Large intestine (tissue), 3 donors: Measurements from ENCODE around the gene BIRC7. TPM values are rescaled to one million over a fixed set of nuclear protein-coding genes. Genes with fewer than 3 reads are reported as not detected.

Source experiments
- DNase-seq, 2 donors: peaks; one replicate each; pipeline versions ENCODE4 v3.0.0 to v3.0.0-alpha.2; 2013
- H3K27ac ChIP-seq: one replicate; pipeline ENCODE4 v1.5.1; 2013; ENCODE audit warnings: low read length
- H3K27me3 ChIP-seq: 2 replicates; pipeline ENCODE4 v1.6.1; 2013; ENCODE audit warnings: low read length; ENCODE audit not compliant: control insufficient read depth, insufficient read depth
- H3K36me3 ChIP-seq: 2 replicates; pipeline ENCODE4 v1.6.1; 2013; ENCODE audit warnings: low read length; ENCODE audit not compliant: control insufficient read depth, insufficient read depth
- H3K4me1 ChIP-seq: one replicate; pipeline ENCODE4 v1.6.1; 2013; ENCODE audit warnings: low read length; ENCODE audit not compliant: control insufficient read depth, insufficient read depth
- H3K4me3 ChIP-seq: one replicate; pipeline ENCODE4 v1.5.1; 2013; ENCODE audit warnings: low read length
- H3K9me3 ChIP-seq: one replicate; pipeline ENCODE4 v1.6.1; 2013; ENCODE audit warnings: mild to moderate bottlenecking, low read depth, low read length, moderate library complexity; ENCODE audit not compliant: control insufficient read depth
- WGBS: methylation state at CpG from one replicate; pipeline ENCODE4 v1.1.5; 2013; ENCODE audit warnings: low lambda C conversion rate; ENCODE audit not compliant: insufficient coverage; 5-methylcytosine and 5-hydroxymethylcytosine counted together
- polyA plus RNA-seq: library from polyadenylated mRNA; unstranded; fragments of 120-200 nt; gene quantifications from one replicate; pipeline ENCODE4 v1.2.1, GENCODE V29; 2013

Gene BIRC7
- polyA plus RNA-seq, 1 donor: 2.6 TPM

GRCh38 chr20:63273635-63274380, 38.1 kb downstream of the BIRC7 start:
- H3K27me3 ChIP-seq: no peaks in the 10 kb centered on the region
- H3K27ac ChIP-seq: peak overlapping the region; percentile 32
- no peaks in the 10 kb centered on the region for H3K9me3 ChIP-seq
- WGBS: 14% methylated on average over 1 of the region's 20 CpGs
- peak overlapping the region; percentile 91 for H3K4me3 ChIP-seq
- H3K36me3 ChIP-seq: peaks cover 35% of the 10 kb centered on the region
- peaks cover 7% of the 10 kb centered on the region for H3K4me1 ChIP-seq
- peak; percentile 58 to 78 for DNase-seq

GRCh38 chr20:63274381-63275228, 38.9 kb downstream of the BIRC7 start:
- WGBS: no CpG with 5 or more reads among the region's 17 CpGs

GRCh38 chr20:63275825-63276224, 40.1 kb downstream of the BIRC7 start:
- Histone ChIP-seq H3K36me3 (peaks cover 53% of the 10 kb centered on the region), H3K9me3 (no peaks in the 10 kb centered on the region), H3K4me1 (peaks cover 3% of the 10 kb centered on the region), H3K4me3 (no peak overlapping the region), H3K27ac (no peak overlapping the region), H3K27me3 (no peaks in the 10 kb centered on the region)
- DNase-seq: no peak
- WGBS: 100% methylated on average over 2 of the region's 18 CpGs

More at GRCh38 chr20:63274381-63275228, 38.9 kb downstream of the BIRC7 start:
- Histone ChIP-seq H3K4me1 (peaks cover 3% of the 10 kb centered on the region), H3K36me3 (peaks cover 43% of the 10 kb centered on the region), H3K9me3 (no peaks in the 10 kb centered on the region), H3K27me3 (no peaks in the 10 kb centered on the region), H3K4me3 (no peak overlapping the region), H3K27ac (no peak overlapping the region)
- DNase-seq: no peak

- WGBS: no CpG with 5 or more reads among the region's 20 CpGs
- no peaks in the 10 kb centered on the region for H3K9me3 ChIP-seq
- DNase-seq: no peak
- no peak overlapping the region for H3K4me3 ChIP-seq
- H3K27me3 ChIP-seq: no peaks in the 10 kb centered on the region
- peaks cover 61% of the 10 kb centered on the region for H3K36me3 ChIP-seq
- peaks cover 3% of the 10 kb centered on the region for H3K4me1 ChIP-seq
- H3K27ac ChIP-seq: no peak overlapping the region
Observed at GRCh38 chr20:63276956-63277355, 41.3 kb downstream of the BIRC7 start.

GRCh38 chr20:63277466-63278272, 42.0 kb downstream of the BIRC7 start:
- H3K36me3 ChIP-seq: peaks cover 68% of the 10 kb centered on the region
- H3K4me1 ChIP-seq: peaks cover 3% of the 10 kb centered on the region
- DNase-seq: no peak
- H3K9me3 ChIP-seq: no peaks in the 10 kb centered on the region
- no peaks in the 10 kb centered on the region for H3K27me3 ChIP-seq
- H3K4me3 ChIP-seq: no peak overlapping the region
- WGBS: no CpG with 5 or more reads among the region's 30 CpGs
- no peak overlapping the region for H3K27ac ChIP-seq

GRCh38 chr20:63278661-63279060, 43.0 kb downstream of the BIRC7 start:
- H3K9me3 ChIP-seq: no peaks in the 10 kb centered on the region
- H3K27ac ChIP-seq: no peak overlapping the region
- WGBS: no CpG with 5 or more reads among the region's 17 CpGs
- DNase-seq: no peak
- H3K4me1 ChIP-seq: peaks cover 2% of the 10 kb centered on the region
- H3K36me3 ChIP-seq: peaks cover 78% of the 10 kb centered on the region
- H3K4me3 ChIP-seq: no peak overlapping the region
- H3K27me3 ChIP-seq: no peaks in the 10 kb centered on the region

GRCh38 chr20:63279931-63280330, 44.2 kb downstream of the BIRC7 start:
- H3K27me3 ChIP-seq: no peaks in the 10 kb centered on the region
- WGBS: no CpG with 5 or more reads among the region's 15 CpGs
- no peak for DNase-seq
- H3K4me1 ChIP-seq: peaks cover 2% of the 10 kb centered on the region
- H3K4me3 ChIP-seq: no peak overlapping the region
- peaks cover 82% of the 10 kb centered on the region for H3K36me3 ChIP-seq
- no peak overlapping the region for H3K27ac ChIP-seq
- no peaks in the 10 kb centered on the region for H3K9me3 ChIP-seq

GRCh38 chr20:63280371-63280770, 44.7 kb downstream of the BIRC7 start:
- no peaks in the 10 kb centered on the region for H3K27me3 ChIP-seq
- peaks cover 86% of the 10 kb centered on the region for H3K36me3 ChIP-seq
- no CpG with 5 or more reads among the region's 6 CpGs for WGBS
- no peak overlapping the region for H3K27ac ChIP-seq
- no peaks in the 10 kb centered on the region for H3K9me3 ChIP-seq
- peaks cover 2% of the 10 kb centered on the region for H3K4me1 ChIP-seq
- H3K4me3 ChIP-seq: no peak overlapping the region
- DNase-seq: no peak

- H3K27me3 ChIP-seq: no peaks in the 10 kb centered on the region
- no peak overlapping the region for H3K4me3 ChIP-seq
- DNase-seq: no peak
- WGBS: no CpG with 5 or more reads among the region's 19 CpGs
- H3K36me3 ChIP-seq: peaks cover 86% of the 10 kb centered on the region
- no peaks in the 10 kb centered on the region for H3K9me3 ChIP-seq
- H3K27ac ChIP-seq: no peak overlapping the region
- H3K4me1 ChIP-seq: peaks cover 2% of the 10 kb centered on the region
Observed at GRCh38 chr20:63280929-63281545, 45.3 kb downstream of the BIRC7 start.
